CD4-positive, alpha-beta T cell treated with Interleukin-15 for 4 hours (primary cell): Measurements from ENCODE around the gene BRICD5.
"Not testable (repeated sequence)": the region's sequence is repeated elsewhere in the genome, so short reads cannot be mapped to it uniquely, and the experiment has no call there.

Experiments used
- DNase-seq: peaks from one replicate; pipeline ENCODE4 v3.0.0-alpha.2; 2020; ENCODE audit warnings: low spot score

The BRICD5 gene

DNA sequence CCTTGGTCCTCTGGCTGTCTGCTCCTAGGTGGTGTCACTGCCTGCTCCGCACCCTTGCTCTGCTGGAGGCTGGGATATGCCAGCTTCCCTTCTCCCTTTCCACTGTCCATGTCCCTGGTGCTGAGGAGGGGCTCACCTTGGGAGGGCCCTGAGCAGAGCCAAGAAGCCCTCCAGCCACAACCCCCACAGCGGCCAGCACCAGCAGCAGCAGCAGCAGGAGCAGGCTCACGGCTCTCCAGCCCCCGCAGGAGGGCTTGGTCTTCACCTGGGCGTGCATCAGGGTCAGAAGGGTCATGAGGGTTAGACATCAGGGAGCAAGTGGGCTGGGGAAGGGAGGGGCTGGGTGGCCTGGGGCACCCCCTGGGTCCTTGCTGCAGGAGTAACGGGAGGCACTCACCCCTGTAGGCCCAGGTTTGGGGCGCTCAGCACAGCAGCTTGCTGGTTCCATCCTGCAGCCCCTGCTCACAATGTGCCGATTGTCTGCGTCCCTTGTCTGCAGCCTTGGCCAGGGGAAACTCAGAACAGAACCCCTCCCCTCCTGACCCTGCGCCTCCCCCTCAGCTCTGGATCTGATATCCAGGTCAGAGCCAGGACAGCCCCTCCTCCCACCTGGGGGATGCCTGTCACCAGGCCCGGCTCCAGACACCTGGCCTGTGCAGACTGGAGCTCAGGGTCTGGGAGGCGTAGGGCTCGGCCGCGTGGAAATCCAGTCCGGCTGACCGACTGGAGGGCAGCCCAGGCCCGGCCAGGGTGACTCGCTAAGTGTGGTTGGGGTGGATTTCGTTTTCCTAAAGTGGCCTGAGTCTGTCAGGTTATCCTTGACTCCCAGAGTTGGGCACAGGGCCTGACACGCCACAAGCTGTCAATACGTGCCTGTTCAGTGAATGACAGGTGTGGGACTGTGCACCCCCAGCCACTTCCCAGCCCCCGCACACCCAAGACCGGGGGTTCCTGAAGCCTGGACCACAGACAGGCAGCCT, at the start of gene BRICD5:
Gene BRICD5 (minus strand): TSS at position 478 of the 980 bp plus-strand sequence. CDS start 30 bp downstream, at position 448.
- DNase-seq = no peak

- DNase-seq = no peak
These were observed 49.6 kb upstream of the BRICD5 start for GRCh38 chr16:2260250-2260649.

GRCh38 chr16:2258530-2258929, 47.9 kb upstream of the BRICD5 start:
- DNase-seq = not testable (repeated sequence)

DNA sequence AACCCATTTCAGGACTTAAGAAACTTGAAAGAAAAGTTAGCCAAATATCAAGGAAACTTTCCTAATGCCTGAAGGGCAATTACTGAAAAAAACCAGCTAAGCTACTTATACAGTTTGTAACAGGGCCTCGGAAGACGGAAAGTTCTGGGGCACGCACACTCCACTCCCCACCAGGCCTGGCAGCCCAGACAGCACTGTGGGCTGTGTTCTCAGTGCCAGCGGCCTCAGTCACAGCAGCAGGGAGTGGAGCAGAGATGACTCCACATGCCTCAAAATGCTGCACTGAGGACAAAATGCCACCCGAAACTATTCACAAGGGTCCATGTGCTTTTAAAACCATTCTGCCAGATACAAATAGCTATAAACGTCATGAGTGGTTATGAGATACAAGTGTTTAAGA, 47.1 kb upstream of the BRICD5 start:
- no peak for DNase-seq

DNA sequence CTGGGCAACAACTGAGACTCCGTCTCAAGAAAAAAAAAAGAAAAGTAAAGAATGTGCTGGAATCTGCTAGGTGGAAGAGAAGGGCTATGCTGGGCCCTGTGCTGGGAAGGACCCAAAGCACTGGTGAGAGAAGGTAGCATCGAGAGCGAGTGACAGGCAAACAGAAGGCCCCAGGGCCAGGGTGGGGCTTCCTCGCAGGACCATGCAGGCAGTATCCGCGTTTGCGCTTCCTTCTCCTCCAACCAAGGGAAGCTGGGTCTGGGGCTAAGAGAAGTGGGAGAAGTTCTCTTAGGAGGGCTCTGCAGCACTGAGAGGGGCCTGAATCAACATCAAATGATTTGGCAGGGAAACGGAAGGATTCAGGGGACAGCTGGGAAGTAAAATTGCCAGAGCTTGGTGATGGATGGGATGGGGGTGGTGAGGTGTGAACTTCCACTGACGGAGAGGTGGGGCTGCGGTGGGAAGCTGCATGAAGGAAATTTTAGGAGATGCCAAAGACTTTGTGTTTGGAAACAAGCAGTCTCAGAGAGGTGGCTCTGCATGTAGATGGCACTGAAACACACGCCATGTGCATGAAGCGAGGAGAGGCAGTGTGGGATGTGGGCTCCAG, 46.0 kb upstream of the BRICD5 start:
- no peak for DNase-seq

DNA sequence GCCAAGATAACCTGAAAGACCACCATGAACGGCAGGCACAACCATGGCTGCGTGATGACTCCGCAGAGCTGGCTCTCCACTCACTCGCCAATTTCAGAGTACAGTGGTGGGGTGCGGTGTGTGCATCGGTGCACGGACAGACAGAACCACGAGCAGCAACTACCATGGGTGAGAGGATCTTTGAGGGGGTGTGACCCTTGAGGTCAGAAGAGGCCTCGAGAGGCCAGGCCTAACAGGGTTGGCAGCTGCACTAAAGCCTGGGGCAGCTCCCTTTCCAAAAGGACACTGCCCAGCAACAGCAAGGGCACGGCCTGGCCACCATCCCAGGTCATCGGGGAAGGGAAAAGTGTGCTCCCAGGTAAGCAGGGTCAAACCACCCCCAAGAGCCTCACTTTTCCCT, 42.6 kb upstream of the BRICD5 start:
- DNase-seq = no peak

DNA sequence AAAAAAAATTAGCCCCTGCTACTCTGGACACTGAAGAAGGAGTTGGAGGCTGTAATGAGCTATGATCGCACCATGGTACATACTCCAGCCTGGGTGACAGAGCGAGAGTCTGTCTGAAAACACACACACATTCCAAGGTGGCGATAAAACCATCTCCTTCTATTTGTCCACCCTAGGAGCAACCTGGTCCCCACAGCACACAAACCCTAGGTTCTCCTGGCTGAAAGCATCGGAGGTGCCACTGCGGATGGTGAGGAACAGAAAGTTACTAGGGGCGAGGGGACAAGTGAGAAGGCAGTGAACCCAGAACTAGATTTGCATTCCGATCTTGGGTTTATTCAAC, 42.1 kb upstream of the BRICD5 start:
- DNase-seq = no peak

- DNase-seq = peak; percentile 85
These were observed 40.8 kb upstream of the BRICD5 start, which contains the start of gene ECI1 for GRCh38 chr16:2251296-2252111. Gene ECI1 (minus strand): TSS chr16:2251587. CDS start chr16:2251566, 21 bp downstream.

DNA sequence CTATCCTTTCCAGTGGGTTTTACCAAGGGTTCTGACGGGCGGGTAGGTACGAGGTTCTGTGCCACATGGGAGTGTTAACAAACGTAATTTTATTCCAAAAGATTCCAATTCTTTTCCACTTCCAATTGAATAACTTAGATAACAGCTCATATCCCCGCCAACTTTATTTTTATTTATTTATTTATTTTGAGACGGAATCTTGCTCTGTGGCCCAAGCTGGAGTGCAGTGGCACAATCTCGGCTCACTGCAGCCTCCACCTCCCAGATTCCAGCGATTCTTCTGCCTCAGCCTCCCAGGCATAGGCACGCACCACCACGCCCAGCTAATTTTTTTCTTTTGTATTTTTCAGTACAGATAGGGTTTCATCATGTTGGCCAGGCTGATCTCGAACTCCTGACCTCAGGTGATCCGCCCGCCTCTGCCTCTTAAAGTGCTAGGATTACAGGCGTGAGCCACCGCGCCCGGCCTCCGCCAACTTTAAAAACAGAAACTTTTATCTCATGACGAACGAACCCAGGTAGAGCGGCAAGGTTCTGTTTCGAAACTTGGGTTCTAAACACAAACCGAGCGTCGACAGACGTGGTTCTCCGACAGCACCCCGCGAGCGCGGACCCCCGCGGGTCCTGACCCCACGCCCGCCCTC, 40.1 kb upstream of the BRICD5 start:
- DNase-seq = peak; percentile 39

DNA sequence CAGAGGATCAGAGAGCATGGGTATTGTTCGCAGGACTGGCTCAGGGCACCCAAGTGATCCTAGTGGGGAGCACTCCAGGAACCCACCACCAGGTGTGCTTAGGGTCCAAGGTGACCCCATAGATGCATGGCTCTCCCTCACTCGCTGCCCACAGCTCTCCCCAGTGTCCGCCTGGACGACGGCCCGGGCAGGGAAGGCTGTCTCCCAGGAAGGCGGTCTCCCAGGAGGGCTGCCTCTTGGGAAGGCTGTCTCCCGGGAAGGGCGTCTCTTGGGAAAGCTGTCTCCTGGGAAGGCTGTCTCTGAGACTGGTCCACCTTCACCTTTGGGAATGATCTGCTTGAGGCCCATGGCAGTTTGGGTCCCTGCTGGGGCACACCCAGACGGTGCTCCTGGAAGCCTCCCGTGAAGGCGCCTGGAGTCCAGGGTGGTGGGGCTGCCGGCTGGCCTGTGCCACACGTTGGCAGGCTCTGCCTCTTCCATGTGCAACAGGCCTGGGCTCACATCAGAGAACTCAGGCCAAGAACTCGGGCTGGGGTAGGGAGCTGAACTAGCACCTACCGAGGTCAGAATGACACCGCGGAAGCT, 35.7 kb upstream of the BRICD5 start:
- DNase-seq = no peak

DNA sequence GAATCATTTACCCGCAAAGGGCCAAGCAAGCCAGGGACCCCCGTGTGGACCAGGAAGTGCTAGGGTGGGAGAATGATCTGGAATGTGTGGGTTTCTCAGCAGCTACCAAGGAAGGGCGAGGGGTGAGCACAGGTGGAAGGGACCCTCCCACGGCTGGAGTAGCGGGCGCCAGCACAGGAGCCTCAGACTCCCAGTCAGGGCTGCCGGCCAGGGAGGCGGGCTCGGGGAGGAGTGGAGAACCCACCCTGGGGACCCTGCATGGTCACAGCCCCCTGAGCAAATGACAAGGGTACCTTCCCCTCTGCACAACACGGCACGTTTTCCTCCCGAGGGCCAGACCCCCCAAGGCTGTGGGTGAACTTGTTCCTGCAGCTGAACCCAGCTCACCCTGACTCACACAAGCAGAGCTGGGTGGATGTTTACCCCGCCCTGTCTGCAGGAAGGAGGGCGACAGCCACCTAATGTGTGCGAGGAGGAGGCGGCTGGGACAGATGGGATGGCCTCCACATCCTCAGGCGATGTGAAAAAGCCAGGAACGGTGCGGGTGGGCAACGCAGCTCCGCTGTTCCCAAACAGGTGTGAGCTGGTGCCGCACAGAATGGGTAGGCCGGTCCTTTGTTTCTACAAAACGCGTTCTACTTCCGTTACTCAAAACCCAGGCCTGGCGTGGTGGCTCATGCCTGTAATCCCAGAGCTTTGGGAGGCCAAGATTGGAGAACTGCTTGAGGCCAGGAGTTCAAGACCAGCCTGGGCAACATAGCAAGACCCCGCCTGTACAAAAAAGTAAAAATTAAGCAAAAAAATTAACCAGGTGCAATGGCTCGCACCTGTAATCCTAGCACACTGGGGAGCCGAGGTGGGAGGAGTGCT, 34.5 kb upstream of the BRICD5 start:
- no peak for DNase-seq

DNA sequence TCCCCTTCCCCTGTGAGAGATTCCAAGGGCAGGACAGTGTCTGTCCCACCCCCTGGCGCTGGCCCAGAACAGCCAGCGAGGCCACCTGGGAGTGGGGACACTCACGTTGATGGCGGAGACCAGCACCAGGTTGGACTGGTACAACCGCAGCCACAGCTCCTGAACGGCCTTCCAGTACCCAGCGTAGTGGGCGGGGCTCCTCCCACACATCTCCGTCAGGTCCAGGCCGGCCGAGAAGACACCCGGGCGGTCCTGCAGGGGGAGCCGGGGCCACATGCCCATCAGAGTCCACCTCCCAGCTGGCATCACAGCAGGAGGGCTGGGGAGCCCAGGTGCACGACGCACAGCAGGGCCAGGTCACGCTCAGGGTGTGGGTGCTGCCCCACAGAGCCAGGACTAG, 33.6 kb upstream of the BRICD5 start:
- no peak for DNase-seq

GRCh38 chr16:2243781-2244180, 33.1 kb upstream of the BRICD5 start:
- no peak for DNase-seq

GRCh38 chr16:2243031-2243528, 32.4 kb upstream of the BRICD5 start:
- no peak for DNase-seq

DNA sequence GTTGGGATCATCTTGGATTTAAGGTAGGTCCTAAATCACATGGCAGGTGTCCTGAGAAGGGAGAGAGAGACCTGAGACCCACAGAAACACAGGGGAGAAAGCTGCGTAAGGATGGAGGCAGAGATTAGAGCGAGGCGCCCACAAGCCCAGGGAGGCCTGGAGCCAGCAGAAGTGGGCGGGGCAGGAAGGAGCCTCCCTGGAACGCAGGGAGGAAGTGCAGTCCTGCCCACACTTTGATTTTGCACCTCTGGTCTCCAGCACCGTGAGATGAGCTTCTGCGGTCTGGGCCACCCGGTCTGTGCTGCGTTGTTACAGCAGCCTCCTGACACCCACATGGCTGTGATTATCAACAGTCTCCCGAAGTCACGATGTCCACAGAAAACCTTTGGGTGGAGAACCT, 31.9 kb upstream of the BRICD5 start:
- DNase-seq = no peak

DNA sequence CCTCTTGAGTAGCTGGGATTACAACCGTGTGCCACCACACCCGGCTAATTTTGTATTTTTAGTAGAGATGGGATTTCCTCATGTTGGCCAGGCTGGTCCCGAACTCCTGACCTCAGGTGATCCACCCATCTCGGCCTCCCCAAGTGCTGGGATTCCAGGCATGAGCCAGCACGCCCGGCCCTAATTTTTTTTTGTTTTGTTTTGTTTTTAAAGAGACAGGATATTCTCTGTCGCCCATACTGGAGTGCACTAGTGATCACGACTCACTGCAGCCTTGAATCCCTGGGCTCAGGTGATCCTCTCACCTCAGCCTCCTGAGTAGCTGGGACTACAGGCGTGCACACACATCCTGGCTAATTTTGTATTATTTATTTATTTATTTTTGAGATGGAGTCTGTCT, 29.7 kb upstream of the BRICD5 start:
- DNase-seq = not testable (repeated sequence)

DNA sequence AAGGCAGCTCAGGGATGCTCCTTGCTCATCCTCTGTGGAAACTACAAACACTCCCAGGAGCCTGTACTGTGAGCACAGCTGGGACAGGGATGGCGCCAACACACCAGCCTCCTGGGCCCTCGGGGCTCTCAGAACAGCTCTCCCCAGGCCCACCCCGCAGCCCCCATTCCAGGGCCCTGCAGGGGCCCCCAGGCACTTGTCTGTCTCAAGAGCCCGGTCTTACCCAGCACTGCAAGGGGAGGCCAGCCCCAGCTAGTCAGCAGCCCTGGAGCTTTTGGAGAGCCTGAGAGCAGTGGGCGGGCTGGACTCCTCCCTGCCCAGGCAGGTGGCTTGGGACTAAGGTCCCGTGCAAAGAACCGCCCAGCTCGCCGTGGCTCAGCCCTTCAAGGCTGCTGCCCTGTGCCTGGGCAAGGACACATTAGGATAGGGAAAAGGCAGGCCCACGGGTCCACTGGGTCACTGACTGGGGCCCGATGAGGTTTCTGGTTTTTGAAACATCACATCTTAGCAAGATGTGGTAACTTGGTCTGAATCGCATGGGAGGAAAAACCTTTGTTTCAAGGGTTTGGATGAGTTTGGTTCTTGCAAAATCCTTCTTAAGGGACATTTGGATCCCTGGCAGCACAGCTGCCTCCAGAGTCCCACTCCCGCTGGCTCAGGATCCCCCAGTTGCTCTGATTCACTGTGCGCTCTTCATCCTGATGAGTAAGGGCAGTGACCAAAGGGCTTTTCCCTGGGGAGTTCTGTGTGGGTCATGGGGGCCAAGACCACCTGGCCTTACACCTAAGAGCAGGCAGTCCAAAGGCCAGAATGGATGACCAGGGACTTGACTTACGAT, 28.4 kb upstream of the BRICD5 start:
- DNase-seq = no peak

DNA sequence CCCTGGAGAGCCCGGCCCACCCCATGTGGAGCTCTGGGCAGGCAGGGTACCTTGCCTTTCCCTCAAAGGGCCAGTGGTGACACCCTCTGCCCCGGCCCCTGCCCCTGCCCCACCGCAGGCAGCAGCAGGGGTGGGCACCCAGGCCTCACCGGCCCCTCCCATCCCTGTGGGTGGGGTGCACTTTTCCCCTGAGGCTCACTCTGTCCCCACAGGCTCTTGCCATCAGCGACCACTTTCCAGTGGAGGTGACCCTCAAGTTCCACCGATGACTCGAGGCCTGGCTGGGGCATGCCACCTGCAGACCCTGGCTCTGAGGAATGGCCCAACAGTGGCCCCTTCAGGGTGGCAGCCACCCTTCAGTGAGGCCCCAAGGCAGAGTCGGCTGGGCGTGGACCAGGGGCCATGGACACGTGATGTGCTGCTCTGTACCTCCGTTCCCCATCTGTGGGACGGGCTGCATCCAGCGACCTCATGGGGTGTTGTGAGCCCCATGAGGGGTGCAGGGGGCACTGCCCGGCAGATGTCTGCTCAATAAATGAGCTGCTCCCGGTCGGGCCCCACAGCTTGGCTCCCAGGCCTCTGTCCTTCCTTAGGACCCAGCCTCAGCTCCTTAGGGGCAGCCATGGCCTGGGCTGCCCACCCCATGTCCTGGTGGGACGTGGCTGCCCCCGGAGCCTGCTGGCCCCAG, 27.6 kb upstream of the BRICD5 start:
- DNase-seq = no peak
